ENCODE data around the gene SLC25A53.

DNA sequence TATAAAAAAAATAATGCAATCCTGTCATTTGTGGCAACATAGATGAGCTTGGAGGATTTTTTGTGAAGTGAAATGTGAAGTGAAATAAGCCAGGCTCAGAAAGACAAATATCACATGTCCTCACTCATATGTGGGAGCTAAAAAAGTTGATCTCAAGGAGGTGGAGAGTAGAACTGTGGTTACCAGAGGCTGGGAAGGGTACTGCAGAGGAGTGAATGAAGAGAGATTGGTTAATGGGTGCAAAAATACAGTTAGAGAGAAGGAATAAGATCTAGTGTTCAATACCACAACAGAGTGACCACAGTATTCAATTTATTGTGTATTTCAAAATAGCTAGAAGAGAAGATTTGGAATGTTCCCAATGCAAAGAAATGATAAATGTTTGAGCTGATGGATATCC lies 57.9 kb downstream of the SLC25A53 start:
- no peak for TF ChIP-seq POLR2A (IDR thresholded peaks at IDR 0.05)
- TF ChIP-seq, protein P1, sequence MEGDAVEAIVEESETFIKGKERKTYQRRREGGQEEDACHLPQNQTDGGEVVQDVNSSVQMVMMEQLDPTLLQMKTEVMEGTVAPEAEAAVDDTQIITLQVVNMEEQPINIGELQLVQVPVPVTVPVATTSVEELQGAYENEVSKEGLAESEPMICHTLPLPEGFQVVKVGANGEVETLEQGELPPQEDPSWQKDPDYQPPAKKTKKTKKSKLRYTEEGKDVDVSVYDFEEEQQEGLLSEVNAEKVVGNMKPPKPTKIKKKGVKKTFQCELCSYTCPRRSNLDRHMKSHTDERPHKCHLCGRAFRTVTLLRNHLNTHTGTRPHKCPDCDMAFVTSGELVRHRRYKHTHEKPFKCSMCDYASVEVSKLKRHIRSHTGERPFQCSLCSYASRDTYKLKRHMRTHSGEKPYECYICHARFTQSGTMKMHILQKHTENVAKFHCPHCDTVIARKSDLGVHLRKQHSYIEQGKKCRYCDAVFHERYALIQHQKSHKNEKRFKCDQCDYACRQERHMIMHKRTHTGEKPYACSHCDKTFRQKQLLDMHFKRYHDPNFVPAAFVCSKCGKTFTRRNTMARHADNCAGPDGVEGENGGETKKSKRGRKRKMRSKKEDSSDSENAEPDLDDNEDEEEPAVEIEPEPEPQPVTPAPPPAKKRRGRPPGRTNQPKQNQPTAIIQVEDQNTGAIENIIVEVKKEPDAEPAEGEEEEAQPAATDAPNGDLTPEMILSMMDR (IDR thresholded peaks at IDR 0.05): no peak

All from thyroid gland (tissue), 4 donors.